Measurements from ENCODE around the gene AHRR. TPM values are rescaled to one million over a fixed set of nuclear protein-coding genes. Genes with fewer than 3 reads are reported as not detected.

The AHRR gene
- total RNA-seq, 1 experiment from 2014 or later, result 2.2 TPM

GRCh38 chr5:348726-349125 is 27.2 kb downstream of the AHRR start:
- H2BK12ac ChIP-seq (ENCODE audit: insufficient read length, low read depth, low read length), result no peak overlapping the region
- H3K4me2 ChIP-seq (ENCODE audit: insufficient read depth, insufficient read length, low read length), result no peak overlapping the region
- H3K79me1 ChIP-seq (ENCODE audit: insufficient read depth, low read depth, low read length, poor library complexity, severe bottlenecking), result no peaks in the 10 kb centered on the region
- no peak overlapping the region for H3K56ac ChIP-seq (ENCODE audit: insufficient read length, low read depth, low read length)
- H3K27me3 ChIP-seq (ENCODE audit: insufficient read depth, low read length), result no peaks in the 10 kb centered on the region
- WGBS (ENCODE audit: extremely low coverage, insufficient read length, low lambda C conversion rate), result no CpG with 5 or more reads among the region's 5 CpGs
- H3K14ac ChIP-seq (ENCODE audit: insufficient read depth, low read length), result no peak overlapping the region
- H3K4me1 ChIP-seq (ENCODE audit: insufficient read depth, low read length), result no peaks in the 10 kb centered on the region
- H4K91ac ChIP-seq (ENCODE audit: insufficient read length, low read depth, low read length), result no peak overlapping the region
- no peak overlapping the region for H2BK120ac ChIP-seq (ENCODE audit: low read depth, low read length, poor library complexity, severe bottlenecking)
- DNase-seq, result no peak
- Mint-ChIP-seq H3K27me3 (ENCODE audit: low read depth) (peaks cover 6% of the 10 kb centered on the region), H3K27ac (no peak overlapping the region), H3K4me1 (peaks cover 18 to 25% of the 10 kb centered on the region in 2 experiments), H3K9me3 (no peaks in the 10 kb centered on the region; a peak in 1 of 5 replicates), H3K36me3 (ENCODE audit: insufficient read depth in 1 of 3, low read depth in 3 of 3) (no peaks in the 10 kb centered on the region), H3K4me3 (no peak overlapping the region)
- no peak overlapping the region for H2BK15ac ChIP-seq (ENCODE audit: low read depth, low read length)
- no peak overlapping the region for H3K23ac ChIP-seq (ENCODE audit: insufficient read length, low read depth, low read length)
- H2AFZ ChIP-seq (ENCODE audit: low read length), result no peak overlapping the region
- no peak overlapping the region for H2BK5ac ChIP-seq (ENCODE audit: insufficient read length, low read length)
- no peak overlapping the region for H4K5ac ChIP-seq (ENCODE audit: insufficient read length, low read depth, low read length)
- no peak for TF ChIP-seq CTCF (conservative IDR thresholded peaks at IDR 0.05)
- H4K8ac ChIP-seq (replicated peaks; ENCODE audit: insufficient read length, low read depth, low read length), result no peak overlapping the region
- H3K18ac ChIP-seq (ENCODE audit: insufficient read length, low read depth, low read length), result no peak overlapping the region
- no peak overlapping the region for H3K27ac ChIP-seq (ENCODE audit: insufficient read length, low read depth, low read length)
- H3K23me2 ChIP-seq (ENCODE audit: insufficient read length, low read depth, low read length, poor library complexity, severe bottlenecking), result peaks cover 5% of the 10 kb centered on the region
- no peak overlapping the region for H2BK20ac ChIP-seq (ENCODE audit: low read depth, low read length, poor library complexity, severe bottlenecking)
- no peak overlapping the region for H3K4ac ChIP-seq (ENCODE audit: low read depth, low read length)
- no peak overlapping the region for H2AK5ac ChIP-seq (ENCODE audit: insufficient read length, low read length)
- no peaks in the 10 kb centered on the region for H3K9me3 ChIP-seq (ENCODE audit: control insufficient read depth, low read depth, low read length)
- H4K20me1 ChIP-seq (ENCODE audit: control insufficient read depth, insufficient read depth, insufficient read length), result no peaks in the 10 kb centered on the region
- H3T11ph ChIP-seq (ENCODE audit: low read length), result no peak overlapping the region
- H3K79me2 ChIP-seq (ENCODE audit: insufficient read depth, low read length), result no peaks in the 10 kb centered on the region
- no peak overlapping the region for H3K9ac ChIP-seq (ENCODE audit: extremely low read depth, insufficient read length, low read length)
